ENCODE data around the gene NKTR.
A peak's percentile ranks its signal among the peaks of the same experiment; 100 is the strongest.

Gene NKTR

DNA sequence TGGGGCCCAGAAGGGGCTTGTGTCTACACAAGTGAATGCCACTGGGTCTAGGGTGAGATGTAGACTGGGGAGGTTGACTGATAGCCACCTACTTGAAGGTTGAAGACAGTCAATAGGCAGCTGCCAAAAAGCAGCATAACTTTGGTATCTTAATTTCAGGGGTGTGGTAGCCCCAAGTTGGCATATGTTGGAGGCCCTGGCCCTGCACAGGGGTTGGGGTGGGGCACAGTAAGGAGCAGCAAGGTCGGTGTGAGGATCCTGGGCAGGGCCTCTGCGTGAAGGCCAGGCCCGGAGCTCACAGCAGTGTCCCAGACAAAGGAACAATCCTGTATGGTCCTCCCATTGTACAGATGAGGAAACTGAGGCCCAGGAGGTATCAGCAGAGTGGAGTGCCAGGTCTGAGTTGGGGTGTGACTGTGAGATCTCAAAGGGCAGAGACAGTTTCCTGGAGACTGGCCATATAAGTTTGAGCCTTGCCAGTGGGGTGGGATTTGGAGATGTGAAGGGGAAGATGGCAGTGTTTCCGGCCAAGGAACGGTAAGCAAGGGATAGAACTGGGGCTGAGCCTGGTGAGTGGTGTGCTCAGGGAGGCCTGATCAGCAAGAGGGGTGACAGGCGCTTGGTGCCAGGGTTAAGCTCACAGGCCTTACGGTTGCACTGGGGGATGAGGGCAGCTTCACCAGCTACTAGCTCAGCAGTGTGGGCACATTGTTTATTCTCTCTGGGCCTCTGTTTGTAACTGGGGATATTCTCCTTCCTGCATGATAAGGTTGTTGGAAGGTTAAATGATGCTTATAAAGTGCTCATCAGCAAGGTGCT lies 86.6 kb downstream of the NKTR start:
- H3K4me1 Mint-ChIP-seq: peaks cover 6% of the 10 kb centered on the region
- DNase-seq (ENCODE audit: low spot score in 2 of 2) (no peak), ATAC-seq (no peak)
- H3K9me3 Mint-ChIP-seq: no peaks in the 10 kb centered on the region
- no peaks in the 10 kb centered on the region for H3K36me3 Mint-ChIP-seq
- no peak overlapping the region for H3K4me3 Mint-ChIP-seq
- H3K27ac Mint-ChIP-seq: no peak overlapping the region

GRCh38 chr3:42688016-42688415 lies 87.5 kb downstream of the NKTR start:
- peaks cover 6% of the 10 kb centered on the region for H3K4me1 Mint-ChIP-seq
- DNase-seq (ENCODE audit: low spot score in 2 of 2) (no peak), ATAC-seq (no peak)
- no peaks in the 10 kb centered on the region for H3K9me3 Mint-ChIP-seq
- H3K4me3 Mint-ChIP-seq: no peak overlapping the region
- H3K27ac Mint-ChIP-seq: no peak overlapping the region
- no peaks in the 10 kb centered on the region for H3K36me3 Mint-ChIP-seq

GRCh38 chr3:42688487-42689420 lies 88.3 kb downstream of the NKTR start:
- no peak overlapping the region for H3K27ac Mint-ChIP-seq
- no peak for DNase-seq (ENCODE audit: low spot score in 2 of 2)
- no peak for ATAC-seq
- H3K36me3 Mint-ChIP-seq: no peaks in the 10 kb centered on the region
- peaks cover 6% of the 10 kb centered on the region for H3K4me1 Mint-ChIP-seq
- no peaks in the 10 kb centered on the region for H3K9me3 Mint-ChIP-seq
- H3K4me3 Mint-ChIP-seq: no peak overlapping the region

GRCh38 chr3:42689421-42690014 lies 89.0 kb downstream of the NKTR start:
- Mint-ChIP-seq H3K27ac (no peak overlapping the region), H3K9me3 (no peaks in the 10 kb centered on the region), H3K4me1 (peaks cover 6% of the 10 kb centered on the region), H3K36me3 (no peaks in the 10 kb centered on the region), H3K4me3 (no peak overlapping the region)
- ATAC-seq (no peak), DNase-seq (ENCODE audit: low spot score in 2 of 2) (no peak)

- H3K4me1 Mint-ChIP-seq: peaks cover 6% of the 10 kb centered on the region
- DNase-seq (ENCODE audit: low spot score in 2 of 2): no peak
- H3K9me3 Mint-ChIP-seq: no peaks in the 10 kb centered on the region
- no peak overlapping the region for H3K4me3 Mint-ChIP-seq
- no peak overlapping the region for H3K27ac Mint-ChIP-seq
- no peak for ATAC-seq
- H3K36me3 Mint-ChIP-seq: no peaks in the 10 kb centered on the region
Observed at GRCh38 chr3:42690191-42690590, 89.7 kb downstream of the NKTR start.

- Mint-ChIP-seq H3K4me1 (peaks cover 1% of the 10 kb centered on the region), H3K27ac (no peak overlapping the region), H3K36me3 (no peaks in the 10 kb centered on the region), H3K4me3 (no peak overlapping the region), H3K9me3 (no peaks in the 10 kb centered on the region)
- DNase-seq (ENCODE audit: low spot score in 2 of 2) (no peak), ATAC-seq (peak; percentile 24)
Observed at GRCh38 chr3:42690766-42691680, 90.5 kb downstream of the NKTR start.

DNA sequence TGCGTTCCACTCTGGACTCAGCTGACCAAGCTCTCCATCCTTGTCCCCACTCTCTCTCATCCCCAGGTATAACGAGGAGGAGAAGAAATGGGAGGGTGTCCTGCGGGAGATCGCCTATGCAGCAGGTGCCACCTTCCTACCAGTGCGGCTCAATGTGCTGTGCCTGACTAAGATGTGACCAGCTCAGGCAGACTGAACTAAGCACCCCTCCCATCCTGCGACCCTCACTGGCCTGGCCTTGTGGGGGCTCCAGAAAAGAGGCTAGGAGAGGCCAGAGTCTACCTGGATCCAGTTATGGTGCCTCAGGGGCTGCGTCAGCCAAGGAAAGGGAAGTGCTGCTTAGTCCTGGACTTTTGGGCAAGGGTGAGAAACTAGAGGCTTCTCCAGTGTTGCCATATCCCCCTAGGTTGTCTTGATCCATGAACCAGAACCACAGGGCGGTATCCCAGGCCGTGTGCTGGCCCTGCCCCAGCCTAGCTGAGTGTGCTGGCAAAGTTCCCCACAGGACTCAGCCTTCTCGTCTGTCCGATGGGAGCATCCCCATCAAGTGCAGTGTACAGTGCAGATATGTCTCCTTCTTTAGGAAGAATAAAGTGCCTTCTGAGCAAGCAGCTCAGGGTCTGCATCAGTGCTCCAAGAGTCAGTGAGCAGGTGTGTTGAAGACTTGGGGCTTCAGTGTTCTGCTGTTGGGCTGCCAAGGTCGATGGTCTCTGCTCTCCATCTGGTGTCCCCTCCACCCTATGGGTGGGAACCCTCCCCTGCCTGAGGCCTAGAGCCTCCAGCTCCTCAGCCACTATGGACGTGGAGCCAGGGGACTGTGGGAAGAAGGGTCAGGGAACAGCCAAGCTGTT lies 91.6 kb downstream of the NKTR start:
- Mint-ChIP-seq H3K9me3 (no peaks in the 10 kb centered on the region), H3K4me3 (no peak overlapping the region)
- DNase-seq (ENCODE audit: low spot score in 2 of 2): no peak

DNA sequence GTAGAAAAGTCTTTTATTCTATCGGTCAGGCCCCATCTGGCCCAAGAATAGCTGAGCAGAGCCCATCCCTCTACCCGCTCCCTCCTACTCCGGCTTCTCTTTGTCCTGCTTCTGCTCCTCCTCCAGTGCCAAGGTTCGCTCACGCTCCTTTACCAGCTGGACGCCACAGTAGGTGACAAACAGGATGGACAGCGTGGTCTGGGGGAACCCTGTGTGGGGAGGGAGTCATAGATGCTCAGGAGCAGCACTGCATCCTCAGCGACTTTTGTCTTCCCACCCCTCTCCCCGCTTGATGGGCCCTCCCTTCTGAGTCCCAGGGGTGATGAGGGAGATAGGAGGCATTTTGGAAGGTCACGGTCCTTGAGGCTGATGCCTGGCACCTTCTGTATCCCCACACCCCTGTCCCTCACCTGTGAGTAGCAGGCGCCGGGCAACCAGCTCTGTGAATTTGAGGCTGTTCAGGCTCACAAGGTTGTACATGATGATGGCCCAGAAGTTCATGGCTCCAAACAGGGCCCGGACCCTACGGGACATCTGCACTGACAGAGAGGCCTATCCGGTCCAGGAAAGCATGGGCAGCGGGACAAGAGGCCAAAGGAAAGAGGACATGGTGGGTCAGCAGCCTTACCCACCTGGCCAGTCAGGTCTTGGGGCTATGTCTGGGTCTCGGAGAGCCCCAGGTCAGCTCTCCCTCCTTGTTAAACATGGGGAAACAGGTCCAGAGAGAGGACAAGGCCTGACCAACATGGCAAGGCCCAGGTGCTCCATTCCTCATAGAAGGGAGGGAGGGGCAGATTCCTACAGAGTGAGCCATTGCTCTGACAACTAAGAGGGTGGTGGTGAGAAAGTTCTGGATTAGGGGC lies 92.4 kb downstream of the NKTR start:
- H3K4me3 Mint-ChIP-seq: no peak overlapping the region
- no peak overlapping the region for H3K27ac Mint-ChIP-seq
- ATAC-seq (no peak), DNase-seq (ENCODE audit: low spot score in 2 of 2) (no peak)
- H3K4me1 Mint-ChIP-seq: no peaks in the 10 kb centered on the region
- H3K9me3 Mint-ChIP-seq: no peaks in the 10 kb centered on the region
- H3K36me3 Mint-ChIP-seq: no peaks in the 10 kb centered on the region

More for the DNA sequence above, 91.6 kb downstream of the NKTR start:
- Mint-ChIP-seq H3K4me1 (no peaks in the 10 kb centered on the region), H3K27ac (no peak overlapping the region), H3K36me3 (no peaks in the 10 kb centered on the region)
- no peak for ATAC-seq

DNA sequence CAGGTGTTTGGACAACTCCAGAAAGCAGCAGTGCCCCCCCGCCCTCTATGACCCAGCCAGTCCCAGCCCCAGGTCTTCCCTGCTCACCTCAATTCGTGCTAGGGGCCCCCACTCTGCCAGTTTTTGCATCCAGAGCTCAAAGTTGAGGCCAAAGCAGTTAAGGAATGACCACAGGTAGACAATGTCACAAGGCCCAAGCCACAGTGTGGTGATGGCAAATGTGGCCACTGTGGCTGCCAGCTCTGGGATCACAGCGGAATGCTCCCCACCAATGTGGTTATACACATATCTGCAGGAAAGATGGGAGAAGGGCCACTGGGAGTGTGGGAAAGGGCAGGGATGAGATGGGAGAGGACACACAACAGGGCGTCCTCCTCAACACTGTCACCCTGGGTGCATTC lies 93.0 kb downstream of the NKTR start:
- Mint-ChIP-seq H3K9me3 (no peaks in the 10 kb centered on the region), H3K36me3 (no peaks in the 10 kb centered on the region), H3K27ac (no peak overlapping the region), H3K4me3 (no peak overlapping the region), H3K4me1 (peaks cover 5% of the 10 kb centered on the region)
- DNase-seq (ENCODE audit: low spot score in 2 of 2): no peak
- ATAC-seq: no peak

GRCh38 chr3:42694366-42694765 lies 93.9 kb downstream of the NKTR start:
- peaks cover 11% of the 10 kb centered on the region for H3K4me1 Mint-ChIP-seq
- no peaks in the 10 kb centered on the region for H3K9me3 Mint-ChIP-seq
- ATAC-seq (no peak), DNase-seq (ENCODE audit: low spot score in 2 of 2) (no peak)
- H3K27ac Mint-ChIP-seq: no peak overlapping the region
- no peak overlapping the region for H3K4me3 Mint-ChIP-seq
- no peaks in the 10 kb centered on the region for H3K36me3 Mint-ChIP-seq

- no peaks in the 10 kb centered on the region for H3K9me3 Mint-ChIP-seq
- ATAC-seq: no peak
- H3K36me3 Mint-ChIP-seq: no peaks in the 10 kb centered on the region
- no peak overlapping the region for H3K4me3 Mint-ChIP-seq
- H3K4me1 Mint-ChIP-seq: peaks cover 28% of the 10 kb centered on the region
- H3K27ac Mint-ChIP-seq: no peak overlapping the region
- DNase-seq (ENCODE audit: low spot score in 2 of 2): no peak
Observed at GRCh38 chr3:42696356-42697288, 96.1 kb downstream of the NKTR start.

GRCh38 chr3:42697289-42698051 lies 97.0 kb downstream of the NKTR start:
- H3K27ac Mint-ChIP-seq: no peak overlapping the region
- no peak overlapping the region for H3K4me3 Mint-ChIP-seq
- DNase-seq (ENCODE audit: low spot score in 2 of 2) (no peak), ATAC-seq (no peak)
- no peaks in the 10 kb centered on the region for H3K36me3 Mint-ChIP-seq
- no peaks in the 10 kb centered on the region for H3K9me3 Mint-ChIP-seq
- peaks cover 28% of the 10 kb centered on the region for H3K4me1 Mint-ChIP-seq
